Psoas muscle (tissue), 8 donors: Measurements from ENCODE around the gene TSPYL2. TPM values are rescaled to one million over a fixed set of nuclear protein-coding genes. Genes with fewer than 3 reads are reported as not detected.

Experiments
- ATAC-seq, 4 donors: fragments of 200-7000 bp; cut with Tn5 transposase; one replicate each; pipeline ENCODE4 v1.9.1; 2020; ENCODE audit warnings: moderate library complexity in 3 of 4, mild to moderate bottlenecking in 2 of 4
- DNase-seq, 2 donors: peaks; one replicate each; pipeline ENCODE4 v3.0.0-alpha.2; 2020
- H3K27ac ChIP-seq: fragments of 200-600 bp; one replicate; pipeline ENCODE4 v1.8.0; 2022
- H3K27me3 ChIP-seq, 3 donors: fragments of 200-600 bp in 1 of 3; one replicate each; pipeline versions ENCODE4 v1.6.1 to v1.8.0; 2013 to 2022; ENCODE audit warnings: low read length in 2 of 3, mild to moderate bottlenecking in 2 of 3, moderate library complexity in 1 of 3; ENCODE audit not compliant: insufficient read depth in 3 of 3
- H3K36me3 ChIP-seq, 2 donors: fragments of 200-600 bp in 1 of 2; one replicate each; pipeline versions ENCODE4 v1.6.1 to v1.8.0; 2013 to 2022; ENCODE audit warnings: low read depth in 1 of 2, mild to moderate bottlenecking in 1 of 2, moderate library complexity in 1 of 2; ENCODE audit not compliant: insufficient read depth in 1 of 2
- H3K4me1 ChIP-seq: fragments of 200-600 bp; one replicate; pipeline ENCODE4 v1.8.0; 2022
- H3K4me3 ChIP-seq: fragments of 200-600 bp; one replicate; pipeline ENCODE4 v1.8.0; 2022; ENCODE audit warnings: mild to moderate bottlenecking
- H3K9me3 ChIP-seq: fragments of 200-600 bp; one replicate; pipeline ENCODE4 v1.8.0; 2022
- CTCF ChIP-seq: fragments of 200-600 bp; IDR thresholded peaks from one replicate; pipeline ENCODE4 v1.8.0; 2022; ENCODE audit warnings: antibody characterized with exemption
- WGBS, 3 donors: extraction: QIAGEN DNeasy Blood & Tissue Kit; methylation state at CpG; one replicate each; pipeline versions ENCODE4 v1.1.6 to v1.1.7; 2013; 5-methylcytosine and 5-hydroxymethylcytosine counted together
- intact Hi-C, 2 donors: fragments of 100-400 bp; cut with DNase I; formaldehyde crosslinking; loops; one replicate each; pipeline versions ENCODE4 v1.11.0 to v1.14.2; 2022
- polyA plus RNA-seq, 3 donors: library from polyadenylated mRNA; stranded (reverse); fragments of 200-250 nt; gene quantifications; one replicate each; pipeline ENCODE4 v1.2.3, GENCODE V29; 2013
- total RNA-seq, 4 donors: library from RNA; stranded (reverse); fragmentation: NEBNext Ultra II Directional in 2 of 4; extraction: Animal tissue kit (Norgen Biotek cat#: 25700) in 2 of 4; gene quantifications; one replicate each; pipeline versions ENCODE4 v1.2.1 to v1.2.4, GENCODE V29; 2021 to 2023
- donor health status: healthy with polysubstance abuse.
- donor health status: DM: no; HTN: no; CAD: no; lungs with moderate emphysema.
- donor health status: Bipolar disorder and iron deficiency.
- donor health status: healthy.
- donor health status: DM: yes; HTN: yes; CAD: no.
- donor health status: DM: no; HTN: no; CAD: no.
- donor health status: DM: no; HTN: no; CAD: no.
- donor health status: DM: yes; HTN: yes; CAD: no.

TSPYL2 gene
- total and polyA plus RNA-seq, 7 donors: 9.2 to 56.4 (median 23.2) TPM

- H3K4me3 ChIP-seq: no peak overlapping the region
- H3K9me3 ChIP-seq: no peaks in the 10 kb centered on the region
- H3K36me3 ChIP-seq: no peaks in the 10 kb centered on the region
- H3K27me3 ChIP-seq: peaks cover 0 to 52% (median 0%) of the 10 kb centered on the region in 3 donors
- intact Hi-C loops: no loop called here
- no peaks in the 10 kb centered on the region for H3K4me1 ChIP-seq
- no peak for DNase-seq
- no peak for TF ChIP-seq CTCF
- H3K27ac ChIP-seq: no peak overlapping the region
- WGBS, 3 donors: 79 to 94% (median 86%) methylated on average over 6 of the region's 6 CpGs
- ATAC-seq: no peak
Observed at GRCh38 chrX:53047228-53047627, 34.9 kb upstream of the TSPYL2 start.

- peak in 1 of 2 donors; percentile 49 for DNase-seq
- no peaks in the 10 kb centered on the region for H3K36me3 ChIP-seq
- no peak for TF ChIP-seq CTCF
- no peaks in the 10 kb centered on the region for H3K4me1 ChIP-seq
- H3K27ac ChIP-seq: no peak within 1 kb of the TSS
- ATAC-seq: peak in 3 of 4 donors; percentile 47 to 75 (median 63)
- intact Hi-C loops: no loop called here
- 0 to 27% (median 1%) methylated on average over 6 to 35 of the region's 38 CpGs for WGBS, 3 donors
- H3K27me3 ChIP-seq: peaks cover 0 to 59% (median 0%) of the 10 kb centered on the region in 3 donors
- no peaks in the 10 kb centered on the region for H3K9me3 ChIP-seq
- H3K4me3 ChIP-seq: peak within 1 kb of the TSS; percentile 51
Observed at GRCh38 chrX:53048169-53049126, 33.7 kb upstream of the TSPYL2 start, which contains the start of gene GPR173. GPR173 (plus strand) TSS chrX:53048789; CDS start chrX:53076622, 27,833 bp downstream.

- Histone ChIP-seq H3K27me3 (peaks cover 0 to 58% (median 0%) of the 10 kb centered on the region in 3 donors), H3K4me3 (peak overlapping the region; percentile 22), H3K27ac (no peak overlapping the region), H3K9me3 (no peaks in the 10 kb centered on the region), H3K36me3 (no peaks in the 10 kb centered on the region), H3K4me1 (no peaks in the 10 kb centered on the region)
- no peak for TF ChIP-seq CTCF
- ATAC-seq (no peak), DNase-seq (no peak)
- 0 to 31% (median 6%) methylated on average over 4 to 8 of the region's 8 CpGs for WGBS, 3 donors
- intact Hi-C loops: no loop called here
Observed at GRCh38 chrX:53049127-53049517, 33.0 kb upstream of the TSPYL2 start.

GRCh38 chrX:53050841-53051240, 31.3 kb upstream of the TSPYL2 start:
- 72 to 83% (median 74%) methylated on average over 5 to 6 of the region's 6 CpGs for WGBS, 3 donors
- intact Hi-C loops: no loop called here
- peaks cover 0 to 54% (median 0%) of the 10 kb centered on the region in 3 donors for H3K27me3 ChIP-seq
- no peaks in the 10 kb centered on the region for H3K4me1 ChIP-seq
- no peaks in the 10 kb centered on the region for H3K9me3 ChIP-seq
- ATAC-seq (no peak), DNase-seq (no peak)
- H3K36me3 ChIP-seq: no peaks in the 10 kb centered on the region
- TF ChIP-seq CTCF: no peak
- no peak overlapping the region for H3K27ac ChIP-seq
- no peak overlapping the region for H3K4me3 ChIP-seq
